GM12874 (cell line): ENCODE data around the gene KCNIP1.

Source experiments
- CTCF ChIP-seq: IDR thresholded peaks from 2 replicates; pipeline ENCODE4 v1.5.1; 2011; ENCODE audit warnings: low read depth, mild to moderate bottlenecking, control low read depth, low read length, moderate library complexity; ENCODE audit not compliant: insufficient read depth

The KCNIP1 gene

GRCh38 chr5:170510559-170510958 lies 6.7 kb downstream of the KCNIP1 start:
- no peak for TF ChIP-seq CTCF

- TF ChIP-seq CTCF, result no peak
These were observed 7.9 kb downstream of the KCNIP1 start for GRCh38 chr5:170511551-170512258.

- TF ChIP-seq CTCF, result no peak
These were observed 10.2 kb downstream of the KCNIP1 start for GRCh38 chr5:170513856-170514525.

GRCh38 chr5:170517411-170517810 lies 13.6 kb downstream of the KCNIP1 start:
- TF ChIP-seq CTCF, result no peak

GRCh38 chr5:170518277-170518676 lies 14.5 kb downstream of the KCNIP1 start:
- no peak for TF ChIP-seq CTCF

GRCh38 chr5:170519549-170519948 lies 15.7 kb downstream of the KCNIP1 start:
- TF ChIP-seq CTCF, result no peak

GRCh38 chr5:170520372-170520771 lies 16.6 kb downstream of the KCNIP1 start:
- no peak for TF ChIP-seq CTCF
